Lower lobe of right lung (tissue), 2 donors: ENCODE results near the gene FRMD4A. TPM values are rescaled to one million over a fixed set of nuclear protein-coding genes. Genes with fewer than 3 reads are reported as not detected.

ENCODE experiments used
- ATAC-seq, 2 donors: fragments of 200-7000 bp; cut with Tn5 transposase; one replicate each; pipeline ENCODE4 v1.9.1; 2020 to 2022; ENCODE audit warnings: mild to moderate bottlenecking in 2 of 2, moderate library complexity in 2 of 2
- DNase-seq: peaks from one replicate; pipeline ENCODE4 v3.0.0-alpha.2; 2020
- H3K27ac ChIP-seq: fragments of 200-600 bp; one replicate; pipeline ENCODE4 v1.8.0; 2022
- H3K27me3 ChIP-seq: fragments of 200-600 bp; one replicate; pipeline ENCODE4 v1.8.0; 2022; ENCODE audit warnings: low read depth
- H3K36me3 ChIP-seq: fragments of 200-600 bp; one replicate; pipeline ENCODE4 v1.8.0; 2022; ENCODE audit warnings: mild to moderate bottlenecking
- H3K4me1 ChIP-seq: fragments of 200-600 bp; one replicate; pipeline ENCODE4 v1.8.0; 2022
- H3K4me3 ChIP-seq: fragments of 200-600 bp; one replicate; pipeline ENCODE4 v1.8.0; 2022; ENCODE audit warnings: mild to moderate bottlenecking
- H3K9me3 ChIP-seq: fragments of 200-600 bp; one replicate; pipeline ENCODE4 v1.8.0; 2022
- intact Hi-C: fragments of 100-400 bp; cut with DNase I; formaldehyde crosslinking; loops from one replicate; pipeline ENCODE4 v1.11.0; 2022
- total RNA-seq: library from RNA; stranded (reverse); fragmentation: NEBNext Ultra II Directional; extraction: Animal tissue kit (Norgen Biotek cat#: 25700); gene quantifications from one replicate; pipeline ENCODE4 v1.2.1, GENCODE V29; 2021
- TF ChIP-seq, protein P1 (sequence below): fragments of 200-600 bp; IDR thresholded peaks from one replicate; pipeline ENCODE4 v1.8.0; 2022; ENCODE audit warnings: antibody characterized with exemption, mild to moderate bottlenecking
- donor health status: DM: no; HTN: yes; CAD: no; lungs with severe emphysema.

The FRMD4A gene
- total RNA-seq, 1 donor from 2014 or later = 64.8 TPM

GRCh38 chr10:14163377-14164086 lies 167.2 kb downstream of the FRMD4A start:
- no peaks in the 10 kb centered on the region for H3K36me3 ChIP-seq
- no peak for DNase-seq
- no peaks in the 10 kb centered on the region for H3K4me1 ChIP-seq
- H3K9me3 ChIP-seq = no peaks in the 10 kb centered on the region
- H3K27ac ChIP-seq = no peak overlapping the region
- H3K4me3 ChIP-seq = no peak overlapping the region
- TF ChIP-seq, protein P1, sequence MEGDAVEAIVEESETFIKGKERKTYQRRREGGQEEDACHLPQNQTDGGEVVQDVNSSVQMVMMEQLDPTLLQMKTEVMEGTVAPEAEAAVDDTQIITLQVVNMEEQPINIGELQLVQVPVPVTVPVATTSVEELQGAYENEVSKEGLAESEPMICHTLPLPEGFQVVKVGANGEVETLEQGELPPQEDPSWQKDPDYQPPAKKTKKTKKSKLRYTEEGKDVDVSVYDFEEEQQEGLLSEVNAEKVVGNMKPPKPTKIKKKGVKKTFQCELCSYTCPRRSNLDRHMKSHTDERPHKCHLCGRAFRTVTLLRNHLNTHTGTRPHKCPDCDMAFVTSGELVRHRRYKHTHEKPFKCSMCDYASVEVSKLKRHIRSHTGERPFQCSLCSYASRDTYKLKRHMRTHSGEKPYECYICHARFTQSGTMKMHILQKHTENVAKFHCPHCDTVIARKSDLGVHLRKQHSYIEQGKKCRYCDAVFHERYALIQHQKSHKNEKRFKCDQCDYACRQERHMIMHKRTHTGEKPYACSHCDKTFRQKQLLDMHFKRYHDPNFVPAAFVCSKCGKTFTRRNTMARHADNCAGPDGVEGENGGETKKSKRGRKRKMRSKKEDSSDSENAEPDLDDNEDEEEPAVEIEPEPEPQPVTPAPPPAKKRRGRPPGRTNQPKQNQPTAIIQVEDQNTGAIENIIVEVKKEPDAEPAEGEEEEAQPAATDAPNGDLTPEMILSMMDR = no peak
- intact Hi-C loops = no loop called here
- H3K27me3 ChIP-seq = peaks cover 35% of the 10 kb centered on the region
- ATAC-seq = no peak

DNA sequence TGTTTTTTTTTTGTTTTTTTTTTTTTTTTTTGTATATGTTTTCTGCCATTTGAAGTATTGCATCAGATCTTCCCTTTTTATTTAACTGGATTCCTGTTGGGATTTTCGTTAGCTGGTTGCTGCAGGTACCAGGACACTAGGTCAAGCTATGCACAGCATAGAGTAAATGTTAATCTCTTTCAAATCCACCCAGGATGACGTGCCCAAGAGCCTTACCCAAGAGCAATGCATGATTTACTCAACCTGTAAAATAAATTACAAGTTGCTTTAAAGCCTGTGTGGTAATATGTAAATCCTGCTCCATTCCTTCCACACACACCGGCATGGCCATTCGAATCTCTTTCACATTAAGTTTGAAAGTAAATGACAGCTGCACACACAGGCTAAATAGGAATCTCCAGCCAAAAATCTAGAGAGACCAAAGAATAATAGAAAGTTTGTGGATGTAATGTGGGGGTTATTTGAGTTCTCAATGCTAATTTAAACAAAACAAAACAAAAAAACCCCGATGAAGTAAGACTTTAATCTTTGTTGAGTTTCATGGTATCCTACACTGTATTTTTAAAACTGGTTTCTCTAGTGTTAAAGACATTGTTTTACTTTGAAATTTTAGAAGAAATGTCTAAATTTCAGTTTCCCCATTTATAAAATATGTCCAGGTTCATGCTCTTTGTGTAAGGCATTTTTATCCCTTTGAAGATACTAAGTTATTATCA lies 167.9 kb downstream of the FRMD4A start:
- intact Hi-C loops = no loop called here
- no peaks in the 10 kb centered on the region for H3K9me3 ChIP-seq
- H3K4me3 ChIP-seq = no peak overlapping the region
- DNase-seq (no peak), ATAC-seq (no peak)
- no peak overlapping the region for H3K27ac ChIP-seq
- H3K4me1 ChIP-seq = no peaks in the 10 kb centered on the region
- no peaks in the 10 kb centered on the region for H3K36me3 ChIP-seq
- TF ChIP-seq, protein P1 = no peak
- H3K27me3 ChIP-seq = peaks cover 33% of the 10 kb centered on the region

DNA sequence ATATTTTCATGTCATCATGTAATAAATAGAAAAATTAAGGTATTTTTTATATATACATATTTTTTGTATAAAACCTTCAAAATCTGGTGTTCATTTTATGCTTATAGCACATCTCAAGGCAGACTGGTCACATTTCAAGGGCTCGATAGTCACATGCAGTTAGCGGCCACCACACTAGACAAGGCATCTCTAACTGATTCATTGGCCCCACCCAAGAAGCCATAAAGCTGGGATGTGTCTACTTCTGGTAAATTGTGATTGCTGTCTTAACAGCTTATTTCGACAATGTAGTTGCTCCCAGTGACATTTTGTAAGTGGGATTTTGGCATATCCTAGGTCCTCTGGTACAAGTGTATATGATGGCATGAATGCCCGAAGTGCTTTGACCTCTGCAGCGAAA lies 168.7 kb downstream of the FRMD4A start:
- no peaks in the 10 kb centered on the region for H3K36me3 ChIP-seq
- DNase-seq = no peak
- H3K4me3 ChIP-seq = no peak overlapping the region
- no peaks in the 10 kb centered on the region for H3K9me3 ChIP-seq
- TF ChIP-seq, protein P1 = no peak
- H3K4me1 ChIP-seq = no peaks in the 10 kb centered on the region
- H3K27me3 ChIP-seq = peaks cover 32% of the 10 kb centered on the region
- no peak for ATAC-seq
- intact Hi-C loops = no loop called here
- H3K27ac ChIP-seq = no peak overlapping the region

- intact Hi-C loops = no loop called here
- Histone ChIP-seq H3K9me3 (no peaks in the 10 kb centered on the region), H3K4me3 (no peak overlapping the region), H3K27ac (no peak overlapping the region), H3K27me3 (peaks cover 27% of the 10 kb centered on the region), H3K4me1 (no peaks in the 10 kb centered on the region), H3K36me3 (no peaks in the 10 kb centered on the region)
- TF ChIP-seq, protein P1 = no peak
- ATAC-seq (no peak), DNase-seq (no peak)
These were observed 170.4 kb downstream of the FRMD4A start for GRCh38 chr10:14160299-14160698.

- Histone ChIP-seq H3K27me3 (peaks cover 20% of the 10 kb centered on the region), H3K4me1 (no peaks in the 10 kb centered on the region), H3K9me3 (no peaks in the 10 kb centered on the region), H3K36me3 (no peaks in the 10 kb centered on the region), H3K27ac (no peak overlapping the region), H3K4me3 (no peak overlapping the region)
- intact Hi-C loops = no loop called here
- TF ChIP-seq, protein P1 = no peak
- DNase-seq (no peak), ATAC-seq (no peak)
These were observed 172.1 kb downstream of the FRMD4A start for GRCh38 chr10:14158575-14158974.
